ENCODE data around the gene EPHB2.
A peak's percentile ranks its signal among the peaks of the same experiment; 100 is the strongest.

DNA sequence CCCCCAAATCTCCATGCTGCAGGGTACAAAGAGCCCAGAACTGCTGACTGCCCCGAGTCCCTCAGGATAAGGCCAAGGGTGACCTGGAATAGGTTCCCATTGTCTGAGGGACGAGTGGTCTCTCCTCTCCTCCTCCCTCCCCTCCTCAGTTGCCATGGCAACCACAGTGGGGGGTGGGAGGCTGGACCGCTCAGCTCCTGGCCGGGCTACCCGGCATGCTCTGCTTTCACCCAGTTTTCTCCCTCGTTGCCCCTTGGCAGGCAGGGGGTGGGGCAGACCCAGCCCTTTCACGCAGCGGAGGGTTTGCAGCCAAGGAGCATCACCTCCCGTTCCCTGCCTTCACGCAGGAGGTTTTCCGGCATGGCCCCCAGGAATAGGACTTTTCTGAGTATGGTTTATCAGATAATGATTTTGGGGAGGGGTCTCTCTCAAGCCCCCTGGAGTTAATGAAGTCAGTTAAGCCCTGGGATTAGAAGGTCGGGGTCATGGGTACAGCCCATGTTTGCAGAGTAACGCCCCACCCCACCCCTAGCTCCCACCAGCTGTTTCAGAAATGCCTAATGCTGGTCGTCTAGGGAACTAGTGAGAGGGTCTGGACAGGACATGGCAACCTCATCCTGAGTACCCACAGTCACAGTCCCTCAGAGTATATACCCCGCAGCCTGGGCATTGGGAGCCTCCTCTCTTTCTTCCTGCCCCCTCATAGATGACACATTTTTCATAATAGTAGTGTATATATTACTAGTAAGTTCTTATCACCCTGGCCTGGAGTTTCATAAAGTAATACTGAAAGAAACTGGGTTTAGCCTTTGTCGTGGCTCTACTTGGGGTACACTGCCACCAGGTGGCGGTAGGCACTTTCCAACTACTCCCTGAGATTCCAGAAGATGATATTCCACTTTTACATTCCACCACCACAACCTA, 36.9 kb upstream of the EPHB2 start:
- TF ChIP-seq POLR2A (IDR thresholded peaks at IDR 0.05; ENCODE audit: extremely low read depth, insufficient read length) (no peak), MYC (IDR thresholded peaks at IDR 0.05; ENCODE audit: low read depth, low read length) (no peak)
- TF ChIP-seq, protein P1, sequence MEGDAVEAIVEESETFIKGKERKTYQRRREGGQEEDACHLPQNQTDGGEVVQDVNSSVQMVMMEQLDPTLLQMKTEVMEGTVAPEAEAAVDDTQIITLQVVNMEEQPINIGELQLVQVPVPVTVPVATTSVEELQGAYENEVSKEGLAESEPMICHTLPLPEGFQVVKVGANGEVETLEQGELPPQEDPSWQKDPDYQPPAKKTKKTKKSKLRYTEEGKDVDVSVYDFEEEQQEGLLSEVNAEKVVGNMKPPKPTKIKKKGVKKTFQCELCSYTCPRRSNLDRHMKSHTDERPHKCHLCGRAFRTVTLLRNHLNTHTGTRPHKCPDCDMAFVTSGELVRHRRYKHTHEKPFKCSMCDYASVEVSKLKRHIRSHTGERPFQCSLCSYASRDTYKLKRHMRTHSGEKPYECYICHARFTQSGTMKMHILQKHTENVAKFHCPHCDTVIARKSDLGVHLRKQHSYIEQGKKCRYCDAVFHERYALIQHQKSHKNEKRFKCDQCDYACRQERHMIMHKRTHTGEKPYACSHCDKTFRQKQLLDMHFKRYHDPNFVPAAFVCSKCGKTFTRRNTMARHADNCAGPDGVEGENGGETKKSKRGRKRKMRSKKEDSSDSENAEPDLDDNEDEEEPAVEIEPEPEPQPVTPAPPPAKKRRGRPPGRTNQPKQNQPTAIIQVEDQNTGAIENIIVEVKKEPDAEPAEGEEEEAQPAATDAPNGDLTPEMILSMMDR (IDR thresholded peaks at IDR 0.05; ENCODE audit: low read depth, low read length), result peak; percentile 49
